WTC11 (cell line): ENCODE measurements around the gene ELAVL1. TPM values are rescaled to one million over a fixed set of nuclear protein-coding genes. Genes with fewer than 3 reads are reported as not detected.
"Not testable (repeated sequence)": the region's sequence is repeated elsewhere in the genome, so short reads cannot be mapped to it uniquely, and the experiment has no call there.

Experiments
- ATAC-seq: fragments of 200-7000 bp; cut with Tn5 transposase; 2 replicates; pipeline ENCODE4 v1.10.0; 2021; ENCODE audit warnings: mild to moderate bottlenecking, moderate library complexity
- CTCF ChIA-PET: fragments of 300-600 bp; sonication (Branson Sonifier 250); formaldehyde crosslinking; loops from one replicate; lab custom pipeline; 2021; ENCODE audit warnings: antibody characterized with exemption; lab: Charles Lee
- POLR2A ChIA-PET: fragments of 350-600 bp; sonication (Branson Sonifier 250); formaldehyde crosslinking; loops from one replicate; lab custom pipeline; 2021; ENCODE audit warnings: antibody characterized with exemption; lab: Charles Lee
- DNase-seq: peaks from one replicate; pipeline ENCODE4 v3.0.0; 2021; ENCODE audit warnings: low spot score
- H3K27ac Mint-ChIP-seq: 2 replicates; pipeline ENCODE4 v1.8.0; 2021; ENCODE audit warnings: mixed read lengths
- H3K27me3 Mint-ChIP-seq: 2 replicates; pipeline ENCODE4 v1.8.0; 2021; ENCODE audit warnings: low read depth, mild to moderate bottlenecking, moderate library complexity, mixed read lengths
- H3K36me3 Mint-ChIP-seq: 2 replicates; pipeline ENCODE4 v1.8.0; 2021; ENCODE audit warnings: mixed read lengths
- H3K4me1 Mint-ChIP-seq: 2 replicates; pipeline ENCODE4 v1.8.0; 2022; ENCODE audit warnings: mixed read lengths
- H3K4me3 Mint-ChIP-seq: 2 replicates; pipeline ENCODE4 v1.8.0; 2021; ENCODE audit warnings: mild to moderate bottlenecking, moderate library complexity, mixed read lengths
- H3K9me3 Mint-ChIP-seq: 2 replicates; pipeline ENCODE4 v1.8.0; 2021; ENCODE audit warnings: mixed read lengths
- E2F5 ChIP-seq: sonication (generic); formaldehyde crosslinking; IDR thresholded peaks from 2 replicates; pipeline ENCODE4 v1.8.1; 2022; ENCODE audit warnings: mild to moderate bottlenecking, moderate library complexity, missing genetic modification reagents
- ERG ChIP-seq: fragments of 250-450 bp; sonication (Bioruptor Pico); IDR thresholded peaks from 2 replicates; pipeline ENCODE4 v1.8.0; 2021; ENCODE audit warnings: mild to moderate bottlenecking
- ESRRA ChIP-seq: sonication (generic); formaldehyde crosslinking; IDR thresholded peaks from 2 replicates; pipeline ENCODE4 v1.8.1; 2022; ENCODE audit warnings: mild to moderate bottlenecking, missing genetic modification reagents, borderline replicate concordance
- KAT7 ChIP-seq: sonication (generic); formaldehyde crosslinking; IDR thresholded peaks from 2 replicates; pipeline ENCODE4 v1.8.1; 2023; ENCODE audit warnings: missing genetic modification reagents, mild to moderate bottlenecking, borderline replicate concordance
- NR1H2 ChIP-seq: sonication (generic); formaldehyde crosslinking; IDR thresholded peaks from 2 replicates; pipeline ENCODE4 v1.9.0; 2021; ENCODE audit warnings: mild to moderate bottlenecking, moderate library complexity, missing genetic modification reagents
- NR3C1 ChIP-seq: sonication (generic); formaldehyde crosslinking; conservative IDR thresholded peaks from 2 replicates; pipeline ENCODE4 v1.8.1; 2023; ENCODE audit warnings: low read depth, mild to moderate bottlenecking, missing genetic modification reagents
- SP1 ChIP-seq: sonication (generic); formaldehyde crosslinking; conservative IDR thresholded peaks from 2 replicates; pipeline ENCODE4 v1.8.1; 2022; ENCODE audit warnings: missing genetic modification reagents
- TEAD4 ChIP-seq: sonication (generic); formaldehyde crosslinking; IDR thresholded peaks from 2 replicates; pipeline ENCODE4 v1.8.0; 2022; ENCODE audit warnings: mild to moderate bottlenecking, missing genetic modification reagents
- ZNF138 ChIP-seq: sonication (generic); formaldehyde crosslinking; conservative IDR thresholded peaks from 2 replicates; pipeline ENCODE4 v1.8.1; 2022; ENCODE audit warnings: mild to moderate bottlenecking, moderate library complexity, missing genetic modification reagents
- ZNF263 ChIP-seq: sonication (generic); formaldehyde crosslinking; IDR thresholded peaks from 2 replicates; pipeline ENCODE4 v1.8.1; 2022; ENCODE audit warnings: low read depth, mild to moderate bottlenecking, moderate library complexity, missing genetic modification reagents
- ZNF396 ChIP-seq: fragments of 250-450 bp; sonication (Bioruptor Pico); IDR thresholded peaks from 2 replicates; pipeline ENCODE4 v1.8.0; 2021; ENCODE audit warnings: mild to moderate bottlenecking, moderate library complexity, borderline replicate concordance
- ZNF416 ChIP-seq: fragments of 250-450 bp; sonication (Bioruptor Pico); IDR thresholded peaks from 2 replicates; pipeline ENCODE4 v1.9.0; 2021; ENCODE audit warnings: mild to moderate bottlenecking, inconsistent platforms
- ZNF423 ChIP-seq: fragments of 250-450 bp; sonication (Bioruptor Pico); IDR thresholded peaks from 2 replicates; pipeline ENCODE4 v2.1.2; 2022; ENCODE audit warnings: mild to moderate bottlenecking, moderate library complexity
- ZNF512 ChIP-seq: sonication (generic); formaldehyde crosslinking; IDR thresholded peaks from 2 replicates; pipeline ENCODE4 v1.8.1; 2022; ENCODE audit warnings: missing genetic modification reagents, borderline replicate concordance
- total RNA-seq: library from RNA; stranded (reverse); gene quantifications from 3 replicates; pipeline ENCODE4 v1.2.3, GENCODE V29; 2021

Gene ELAVL1
- total RNA-seq, 1 experiment from 2014 or later: 160 TPM

- H3K4me3 Mint-ChIP-seq: no peak overlapping the region
- CTCF ChIA-PET: no interaction called here
Measured at GRCh38 chr19:7961920-7962626, 43.4 kb downstream of the ELAVL1 start.

GRCh38 chr19:7961082-7961481, 44.4 kb downstream of the ELAVL1 start:
- ATAC-seq, H3K27me3 Mint-ChIP-seq, H3K4me1 Mint-ChIP-seq, H3K9me3 Mint-ChIP-seq, DNase-seq, H3K4me3 Mint-ChIP-seq, H3K27ac Mint-ChIP-seq: not testable (repeated sequence)
- H3K36me3 Mint-ChIP-seq: peaks cover 41% of the 10 kb centered on the region
- POLR2A ChIA-PET: interaction anchor here (0.5 to 1.0 kb wide), 3 partner anchors 9 to 94 kb away, joined by 3 read pairs; partner anchors contain the start of gene TIMM44
- CTCF ChIA-PET: interaction anchor here (1.0 to 2.2 kb wide), 3 partner anchors 9 to 41 kb away, joined by 4 to 16 read pairs (median 7); no protein-coding TSS in a partner anchor

More at GRCh38 chr19:7961920-7962626, 43.4 kb downstream of the ELAVL1 start:
- peaks cover 2% of the 10 kb centered on the region; the same call in 1 of the 2 replicates for H3K4me1 Mint-ChIP-seq
- TF ChIP-seq ESRRA: no peak
- no peak for TF ChIP-seq TEAD4
- TF ChIP-seq SP1: no peak
- H3K36me3 Mint-ChIP-seq: peaks cover 49% of the 10 kb centered on the region
- ATAC-seq: no peak
- peak overlapping the region; percentile 17 for H3K27ac Mint-ChIP-seq
- DNase-seq: no peak
- H3K9me3 Mint-ChIP-seq: no peaks in the 10 kb centered on the region
- POLR2A ChIA-PET: no interaction called here
- no peaks in the 10 kb centered on the region for H3K27me3 Mint-ChIP-seq

- Mint-ChIP-seq H3K27ac (no peak overlapping the region), H3K36me3 (peaks cover 29% of the 10 kb centered on the region), H3K4me3 (no peak overlapping the region), H3K27me3 (no peaks in the 10 kb centered on the region), H3K9me3 (no peaks in the 10 kb centered on the region), H3K4me1 (peaks cover 5% of the 10 kb centered on the region; the same call in 1 of the 2 replicates)
- no peak for ATAC-seq
- no peak for DNase-seq
- CTCF ChIA-PET: interaction anchor here (0.9 to 2.2 kb wide), 3 partner anchors 11 to 15 kb away, joined by 4 to 16 read pairs (median 4); partner anchors contain the start of gene TIMM44
- POLR2A ChIA-PET: no interaction called here
- no peak for TF ChIP-seq E2F5 (CRISPR knock-in tag)
- TF ChIP-seq NR1H2 (CRISPR knock-in tag): no peak
- TF ChIP-seq ESRRA: no peak
- no peak for TF ChIP-seq ZNF512 (CRISPR knock-in tag)
- no peak for TF ChIP-seq KAT7
- no peak for TF ChIP-seq ERG (CRISPR knock-in tag)
- TF ChIP-seq ZNF138 (CRISPR knock-in tag): no peak
- TF ChIP-seq NR3C1 (CRISPR knock-in tag): no peak
- no peak for TF ChIP-seq ZNF396
- TF ChIP-seq, all 79 proteins: peak for 0
Measured at GRCh38 chr19:7959211-7959610, 46.2 kb downstream of the ELAVL1 start.

GRCh38 chr19:7955696-7956095, 49.7 kb downstream of the ELAVL1 start:
- H3K9me3 Mint-ChIP-seq: no peaks in the 10 kb centered on the region
- peak overlapping the region; percentile 32; the same call in 1 of the 2 replicates for H3K27ac Mint-ChIP-seq
- POLR2A ChIA-PET: no interaction called here
- peaks cover 11% of the 10 kb centered on the region for H3K4me1 Mint-ChIP-seq
- ATAC-seq: no peak
- TF ChIP-seq ZNF416 (no peak), ZNF263 (no peak), ZNF423 (CRISPR knock-in tag) (0 out of 2 replicates have a peak, but pooled peaks have one; percentile 9)
- TF ChIP-seq, all 79 proteins: peak for 1
- no peak for DNase-seq
- peaks cover 8% of the 10 kb centered on the region for H3K36me3 Mint-ChIP-seq
- no peaks in the 10 kb centered on the region for H3K27me3 Mint-ChIP-seq
- H3K4me3 Mint-ChIP-seq: no peak overlapping the region
- CTCF ChIA-PET: interaction anchor here (1.6 to 2.7 kb wide), 2 partner anchors 12 to 15 kb away, joined by 5 to 21 read pairs; partner anchors contain the start of gene TIMM44
